ENCODE results near the gene SEM1.

GRCh38 chr7:96708872-96709271, 774 bp downstream of the SEM1 start:
- no peak for TF ChIP-seq CTCF (IDR thresholded peaks at IDR 0.05)
- no peak for TF ChIP-seq POLR2A (IDR thresholded peaks at IDR 0.05)

Data from lower leg skin (tissue), 3 donors.